Skeletal muscle tissue (tissue), 4 donors: ENCODE data around the gene AOAH. TPM values are rescaled to one million over a fixed set of nuclear protein-coding genes. Genes with fewer than 3 reads are reported as not detected.

Experiments
- H3K27ac ChIP-seq: one replicate; pipeline ENCODE4 v1.7.0; 2013; ENCODE audit warnings: mild to moderate bottlenecking, low read depth, low read length, inconsistent platforms
- H3K27me3 ChIP-seq, 3 donors: one replicate each; pipeline ENCODE4 v1.7.0; 2013; ENCODE audit warnings: low read length in 3 of 3; ENCODE audit not compliant: control insufficient read depth in 3 of 3, insufficient read depth in 3 of 3
- H3K36me3 ChIP-seq, 3 donors: one replicate each; pipeline ENCODE4 v1.7.0; 2013; ENCODE audit warnings: low read length in 3 of 3; ENCODE audit not compliant: control insufficient read depth in 3 of 3, insufficient read depth in 3 of 3
- H3K4me1 ChIP-seq, 3 donors: one replicate each; pipeline ENCODE4 v1.7.0; 2013; ENCODE audit warnings: low read length in 3 of 3, mild to moderate bottlenecking in 3 of 3; ENCODE audit not compliant: control insufficient read depth in 3 of 3, insufficient read depth in 3 of 3
- H3K4me3 ChIP-seq, 3 donors: one replicate each; pipeline ENCODE4 v1.7.0; 2013; ENCODE audit warnings: low read length in 3 of 3
- H3K9ac ChIP-seq, 3 donors: one replicate each; pipeline ENCODE4 v1.7.0; 2013; ENCODE audit warnings: low read length in 3 of 3, mild to moderate bottlenecking in 3 of 3, moderate library complexity in 2 of 3, low read depth in 1 of 3
- H3K9me3 ChIP-seq, 3 donors: one replicate each; pipeline ENCODE4 v1.7.0; 2013; ENCODE audit warnings: low read length in 3 of 3; ENCODE audit not compliant: control insufficient read depth in 3 of 3
- total RNA-seq: library from RNA; depleted of rRNA; stranded (reverse); fragments of >200 nt; gene quantifications from one replicate; pipeline ENCODE4 v1.2.3, GENCODE V29; 2014
- donor health status: Osteomylitis.

The AOAH gene
- total RNA-seq, 1 donor from 2014 or later = 5.2 TPM

- peaks cover 0 to 5% (median 0%) of the 10 kb centered on the region in 3 donors for H3K27me3 ChIP-seq
- H3K27ac ChIP-seq = no peak overlapping the region
- no peaks in the 10 kb centered on the region for H3K4me1 ChIP-seq
- no peaks in the 10 kb centered on the region for H3K9me3 ChIP-seq
- H3K9ac ChIP-seq = no peak overlapping the region
- H3K36me3 ChIP-seq = no peaks in the 10 kb centered on the region
- no peak overlapping the region for H3K4me3 ChIP-seq
These were observed 117.1 kb downstream of the AOAH start for GRCh38 chr7:36606976-36607720.

GRCh38 chr7:36606153-36606975, 117.9 kb downstream of the AOAH start:
- no peaks in the 10 kb centered on the region for H3K36me3 ChIP-seq
- no peak overlapping the region for H3K27ac ChIP-seq
- H3K9me3 ChIP-seq = no peaks in the 10 kb centered on the region
- H3K4me3 ChIP-seq = no peak overlapping the region
- H3K27me3 ChIP-seq = peaks cover 0 to 5% (median 0%) of the 10 kb centered on the region in 3 donors
- no peaks in the 10 kb centered on the region for H3K4me1 ChIP-seq
- no peak overlapping the region for H3K9ac ChIP-seq

- Histone ChIP-seq H3K9ac (no peak overlapping the region), H3K36me3 (no peaks in the 10 kb centered on the region), H3K4me1 (no peaks in the 10 kb centered on the region), H3K27me3 (peaks cover 0 to 5% (median 0%) of the 10 kb centered on the region in 3 donors), H3K9me3 (no peaks in the 10 kb centered on the region), H3K27ac (no peak overlapping the region), H3K4me3 (no peak overlapping the region)
These were observed 118.8 kb downstream of the AOAH start for GRCh38 chr7:36605261-36606051.

GRCh38 chr7:36604806-36605205, 119.5 kb downstream of the AOAH start:
- no peak overlapping the region for H3K27ac ChIP-seq
- H3K36me3 ChIP-seq = no peaks in the 10 kb centered on the region
- H3K4me1 ChIP-seq = no peaks in the 10 kb centered on the region
- no peak overlapping the region for H3K4me3 ChIP-seq
- H3K9ac ChIP-seq = no peak overlapping the region
- H3K27me3 ChIP-seq = peaks cover 0 to 5% (median 0%) of the 10 kb centered on the region in 3 donors
- no peaks in the 10 kb centered on the region for H3K9me3 ChIP-seq

- peaks cover 0 to 5% (median 0%) of the 10 kb centered on the region in 3 donors for H3K27me3 ChIP-seq
- no peak overlapping the region for H3K27ac ChIP-seq
- no peaks in the 10 kb centered on the region for H3K9me3 ChIP-seq
- H3K9ac ChIP-seq = no peak overlapping the region
- no peaks in the 10 kb centered on the region for H3K4me1 ChIP-seq
- H3K36me3 ChIP-seq = no peaks in the 10 kb centered on the region
- no peak overlapping the region for H3K4me3 ChIP-seq
These were observed 121.1 kb downstream of the AOAH start for GRCh38 chr7:36602934-36603887.

- Histone ChIP-seq H3K9ac (no peak overlapping the region), H3K36me3 (no peaks in the 10 kb centered on the region), H3K27me3 (no peaks in the 10 kb centered on the region), H3K4me3 (no peak overlapping the region), H3K4me1 (no peaks in the 10 kb centered on the region), H3K27ac (no peak overlapping the region), H3K9me3 (no peaks in the 10 kb centered on the region)
These were observed 121.8 kb downstream of the AOAH start for GRCh38 chr7:36602511-36602910.

GRCh38 chr7:36601601-36602000, 122.7 kb downstream of the AOAH start:
- H3K27ac ChIP-seq = no peak overlapping the region
- no peaks in the 10 kb centered on the region for H3K9me3 ChIP-seq
- no peaks in the 10 kb centered on the region for H3K36me3 ChIP-seq
- H3K27me3 ChIP-seq = no peaks in the 10 kb centered on the region
- H3K4me1 ChIP-seq = no peaks in the 10 kb centered on the region
- no peak overlapping the region for H3K9ac ChIP-seq
- H3K4me3 ChIP-seq = no peak overlapping the region

- no peaks in the 10 kb centered on the region for H3K27me3 ChIP-seq
- no peaks in the 10 kb centered on the region for H3K4me1 ChIP-seq
- no peak overlapping the region for H3K4me3 ChIP-seq
- no peaks in the 10 kb centered on the region for H3K9me3 ChIP-seq
- no peak overlapping the region for H3K27ac ChIP-seq
- no peaks in the 10 kb centered on the region for H3K36me3 ChIP-seq
- H3K9ac ChIP-seq = no peak overlapping the region
These were observed 123.3 kb downstream of the AOAH start for GRCh38 chr7:36600869-36601530.

- H3K4me1 ChIP-seq = no peaks in the 10 kb centered on the region
- H3K9ac ChIP-seq = no peak overlapping the region
- H3K4me3 ChIP-seq = no peak overlapping the region
- H3K36me3 ChIP-seq = no peaks in the 10 kb centered on the region
- H3K27me3 ChIP-seq = no peaks in the 10 kb centered on the region
- no peak overlapping the region for H3K27ac ChIP-seq
- no peaks in the 10 kb centered on the region for H3K9me3 ChIP-seq
These were observed 124.0 kb downstream of the AOAH start for GRCh38 chr7:36600314-36600682.
